A673 (cell line): Measurements from ENCODE around the gene KDM6B. TPM values are rescaled to one million over a fixed set of nuclear protein-coding genes. Genes with fewer than 3 reads are reported as not detected.

Experiments used
- BruUV-seq: library from RNA; stranded (reverse); fragments of 400-500 nt; replicated peaks from 2 replicates; lab custom pipeline; 2021; lab: Mats Ljungman, UMichigan
- CTCF ChIA-PET: fragments of 300-600 bp; sonication (Branson Sonifier 250); formaldehyde crosslinking; loops from one replicate; lab custom pipeline; 2022; ENCODE audit warnings: antibody characterized with exemption; lab: Charles Lee
- POLR2A ChIA-PET: fragments of 300-600 bp; sonication (Branson Sonifier 250); formaldehyde crosslinking; loops from one replicate; lab custom pipeline; 2022; ENCODE audit warnings: antibody characterized with exemption; ENCODE audit not compliant: low non-redundant PET; lab: Charles Lee
- DNase-seq: peaks from one replicate; pipeline ENCODE4 v3.0.0-alpha.2; 2015; ENCODE audit warnings: low spot score
- H3K27ac ChIP-seq: fragments of 200-600 bp; sonication (generic); 2 replicates; pipeline ENCODE4 v1.5.1; 2016; ENCODE audit warnings: mixed run types, low read depth, mild to moderate bottlenecking, mixed read lengths, antibody characterized with exemption, low read length; ENCODE audit not compliant: poor library complexity, severe bottlenecking
- H3K27me3 ChIP-seq: fragments of 200-600 bp; sonication (generic); replicated peaks from 2 replicates; pipeline ENCODE4 v1.6.1; 2017; ENCODE audit warnings: mixed run types, low read depth, mild to moderate bottlenecking, mixed read lengths, antibody characterized with exemption, low read length; ENCODE audit not compliant: insufficient read depth, poor library complexity
- H3K36me3 ChIP-seq: fragments of 200-600 bp; sonication (generic); 2 replicates; pipeline ENCODE4 v1.6.1; 2016; ENCODE audit warnings: mixed run types, mild to moderate bottlenecking, mixed read lengths, antibody characterized with exemption, low read length; ENCODE audit not compliant: insufficient read depth, poor library complexity, severe bottlenecking
- H3K4me1 ChIP-seq: fragments of 200-600 bp; sonication (generic); 2 replicates; pipeline ENCODE4 v1.6.1; 2017; ENCODE audit warnings: mixed run types, mild to moderate bottlenecking, mixed read lengths, antibody characterized with exemption, low read length; ENCODE audit not compliant: insufficient read depth, poor library complexity, severe bottlenecking
- H3K4me3 ChIP-seq: fragments of 200-600 bp; sonication (generic); 2 replicates; pipeline ENCODE4 v1.5.1; 2016; ENCODE audit warnings: low read depth, mixed run types, mild to moderate bottlenecking, mixed read lengths, low read length; ENCODE audit not compliant: poor library complexity, severe bottlenecking
- H3K9me3 ChIP-seq: fragments of 200-600 bp; sonication (generic); 2 replicates; pipeline ENCODE4 v1.6.1; 2016; ENCODE audit warnings: mixed run types, low read depth, mild to moderate bottlenecking, mixed read lengths, antibody characterized with exemption, low read length; ENCODE audit not compliant: poor library complexity, severe bottlenecking
- EZH2 ChIP-seq: fragments of 200-600 bp; sonication (generic); IDR thresholded peaks from 2 replicates; pipeline ENCODE4 v1.6.1; 2017; ENCODE audit warnings: borderline replicate concordance, low read depth, mild to moderate bottlenecking, mixed read lengths, antibody characterized with exemption, low read length; ENCODE audit not compliant: poor library complexity, severe bottlenecking
- intact Hi-C: fragments of 100-400 bp; cut with micrococcal nuclease; formaldehyde crosslinking; loops from one replicate; pipeline ENCODE4 v1.10.0; 2022; ENCODE audit not compliant: unreplicated experiment
- total RNA-seq: library from RNA; stranded (reverse); gene quantifications from 2 replicates; pipeline ENCODE4 v1.2.3, GENCODE V29; 2021
- TF ChIP-seq, protein P1 (sequence below): fragments of 300-800, 200-600 bp; sonication (generic); conservative IDR thresholded peaks from 2 replicates; pipeline ENCODE4 v1.5.1; 2017; ENCODE audit warnings: low read depth, mild to moderate bottlenecking, antibody characterized with exemption, low read length, moderate library complexity, mixed read lengths

KDM6B gene
- total RNA-seq, 1 experiment from 2014 or later, result 46.8 TPM

DNA sequence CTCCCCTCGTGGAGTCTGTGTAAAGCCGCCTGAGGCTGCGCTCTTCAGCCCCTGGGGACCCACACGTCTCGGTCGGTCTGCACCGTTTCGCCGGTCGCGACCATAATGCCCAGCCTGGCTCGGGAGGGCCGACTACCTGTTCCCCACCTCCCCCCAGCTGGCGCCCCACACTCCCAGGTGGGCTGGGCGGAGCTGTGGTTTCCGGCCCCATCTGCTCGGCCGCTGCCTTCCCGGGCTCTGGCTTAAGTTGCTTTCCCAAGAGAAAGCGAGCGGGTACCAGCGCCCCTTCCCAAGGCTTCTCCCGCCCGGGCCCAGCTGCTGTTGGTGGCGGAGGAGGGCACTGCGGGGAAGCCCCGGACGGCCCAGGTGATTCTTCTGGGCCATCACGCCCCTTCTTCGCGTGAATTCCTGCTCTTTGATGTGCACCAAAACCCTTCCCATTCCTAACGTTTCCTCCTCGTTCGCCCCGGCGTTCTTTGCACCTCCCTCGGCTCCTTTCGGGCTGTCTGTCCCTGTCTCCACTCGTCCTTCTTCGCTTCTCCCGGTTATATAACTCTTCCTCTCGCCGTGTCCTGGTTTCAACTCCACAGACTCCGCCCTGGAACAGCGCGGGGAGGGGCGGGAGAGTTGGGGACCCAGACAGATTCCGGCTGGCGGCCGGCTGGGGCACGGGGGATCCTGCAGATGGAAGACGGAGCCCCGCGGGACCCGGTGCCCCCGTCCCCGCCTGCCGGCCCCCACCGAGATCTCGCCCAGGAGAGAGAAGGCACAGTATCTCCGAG is 2.0 kb downstream of the KDM6B start:
- Histone ChIP-seq H3K4me1 (peaks cover 39% of the 10 kb centered on the region), H3K4me3 (peak overlapping the region; percentile 75), H3K9me3 (no peaks in the 10 kb centered on the region), H3K27ac (peak overlapping the region; percentile 97), H3K27me3 (no peaks in the 10 kb centered on the region), H3K36me3 (peaks cover 2% of the 10 kb centered on the region)
- TF ChIP-seq, protein P1, sequence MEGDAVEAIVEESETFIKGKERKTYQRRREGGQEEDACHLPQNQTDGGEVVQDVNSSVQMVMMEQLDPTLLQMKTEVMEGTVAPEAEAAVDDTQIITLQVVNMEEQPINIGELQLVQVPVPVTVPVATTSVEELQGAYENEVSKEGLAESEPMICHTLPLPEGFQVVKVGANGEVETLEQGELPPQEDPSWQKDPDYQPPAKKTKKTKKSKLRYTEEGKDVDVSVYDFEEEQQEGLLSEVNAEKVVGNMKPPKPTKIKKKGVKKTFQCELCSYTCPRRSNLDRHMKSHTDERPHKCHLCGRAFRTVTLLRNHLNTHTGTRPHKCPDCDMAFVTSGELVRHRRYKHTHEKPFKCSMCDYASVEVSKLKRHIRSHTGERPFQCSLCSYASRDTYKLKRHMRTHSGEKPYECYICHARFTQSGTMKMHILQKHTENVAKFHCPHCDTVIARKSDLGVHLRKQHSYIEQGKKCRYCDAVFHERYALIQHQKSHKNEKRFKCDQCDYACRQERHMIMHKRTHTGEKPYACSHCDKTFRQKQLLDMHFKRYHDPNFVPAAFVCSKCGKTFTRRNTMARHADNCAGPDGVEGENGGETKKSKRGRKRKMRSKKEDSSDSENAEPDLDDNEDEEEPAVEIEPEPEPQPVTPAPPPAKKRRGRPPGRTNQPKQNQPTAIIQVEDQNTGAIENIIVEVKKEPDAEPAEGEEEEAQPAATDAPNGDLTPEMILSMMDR, result no peak
- TF ChIP-seq EZH2, result no peak
- DNase-seq, result peak; percentile 78
- BruUV-seq, result no TSS peak
- ChIA-PET CTCF (interaction anchor here (0.6 kb wide), 2 partner anchors 186 to 258 kb away, joined by 3 to 5 read pairs; no protein-coding TSS in a partner anchor), POLR2A (no interaction called here)
- intact Hi-C loops, result loop anchor here (1.0 kb wide), 1 partner anchor 15 kb away; no protein-coding TSS in a partner anchor

DNA sequence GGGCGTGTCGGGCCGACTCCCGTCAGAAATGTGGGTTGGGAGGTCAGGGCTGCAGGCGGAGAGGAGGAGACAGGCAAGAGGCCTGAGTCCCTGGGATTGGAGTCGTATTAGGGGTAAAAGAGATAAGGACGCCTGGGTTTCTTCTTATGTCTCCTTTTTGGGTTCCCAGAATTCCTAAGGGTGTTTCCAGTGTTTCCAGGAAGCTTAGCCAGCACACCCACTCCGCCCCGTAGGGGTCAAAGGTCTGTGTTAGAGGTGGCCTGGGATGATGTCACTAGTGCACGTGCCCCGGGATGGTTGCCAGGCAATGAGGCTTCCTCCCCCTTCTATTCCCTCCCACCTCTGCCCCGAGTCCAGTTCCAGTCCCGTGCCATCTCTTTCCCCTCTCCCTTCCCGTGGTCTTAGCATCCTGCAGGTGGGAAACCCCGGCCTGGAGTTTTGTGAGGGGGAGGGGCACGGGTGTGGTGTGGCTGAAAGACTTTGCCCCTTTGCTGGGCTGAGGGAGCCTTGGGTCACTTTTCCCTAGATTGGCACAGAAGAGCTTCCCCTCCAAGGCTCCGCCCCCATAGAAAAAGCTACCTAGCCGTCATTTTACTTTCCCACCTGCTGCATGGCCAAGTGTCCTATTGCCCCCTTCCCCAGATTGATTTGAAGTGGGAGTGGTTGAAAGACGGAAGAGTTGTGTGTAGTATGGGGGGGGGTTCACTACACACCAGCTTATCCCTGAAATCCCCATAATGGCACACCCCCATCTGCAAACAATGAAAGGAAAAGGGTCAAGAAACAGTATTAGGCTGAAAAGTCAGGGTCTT is 2.8 kb downstream of the KDM6B start:
- intact Hi-C loops, result no loop called here

More for the DNA sequence above, 2.8 kb downstream of the KDM6B start:
- no peaks in the 10 kb centered on the region for H3K9me3 ChIP-seq
- peaks cover 2% of the 10 kb centered on the region for H3K36me3 ChIP-seq
- no peaks in the 10 kb centered on the region for H3K27me3 ChIP-seq
- CTCF ChIA-PET, result interaction anchor here (1.0 kb wide), 1 partner anchor 237 kb away, joined by 3 read pairs; no protein-coding TSS in a partner anchor
- BruUV-seq, result no TSS peak
- TF ChIP-seq, protein P1, result no peak
- TF ChIP-seq EZH2, result no peak
- peak overlapping the region; percentile 97 for H3K27ac ChIP-seq
- POLR2A ChIA-PET, result no interaction called here
- peak overlapping the region; percentile 75 for H3K4me3 ChIP-seq
- DNase-seq, result peak; percentile 97
- H3K4me1 ChIP-seq, result peaks cover 46% of the 10 kb centered on the region
